M059J (cell line): ENCODE measurements around the gene AMHR2. TPM values are rescaled to one million over a fixed set of nuclear protein-coding genes. Genes with fewer than 3 reads are reported as not detected.

Experiments
- DNase-seq: peaks from one replicate; pipeline ENCODE4 v3.0.0-alpha.2; 2012; ENCODE audit warnings: low read depth
- total RNA-seq: library from RNA; depleted of rRNA; stranded (reverse); fragments of >200 nt; shearing (Covaris generic); gene quantifications from 2 replicates; pipeline ENCODE4 v1.2.3, GENCODE V29; 2014; rRNA removed

Gene AMHR2
- total RNA-seq, 1 experiment from 2014 or later, result not detected

- no peak for DNase-seq
These were observed 57.1 kb downstream of the AMHR2 start for GRCh38 chr12:53480491-53481442.

Other genes with a start within 250 kb of the AMHR2 start
- 9.5 and 11.7 TPM in 2 replicates for gene ZNF740, start 243.1 kb upstream of the AMHR2 start, total RNA-seq
- gene CSAD, start 242.9 kb upstream of the AMHR2 start, total RNA-seq, result 0.89 and 2.6 TPM in 2 replicates
- not detected in 2 replicates for gene ITGB7, start 216.6 kb upstream of the AMHR2 start, total RNA-seq
- 16.7 and 22.1 TPM in 2 replicates for gene RARG, start 191.6 kb upstream of the AMHR2 start, total RNA-seq
- gene ESPL1, start 155.6 kb upstream of the AMHR2 start, total RNA-seq, result 2.9 and 9.0 TPM in 2 replicates
- gene PFDN5, start 128.3 kb upstream of the AMHR2 start, total RNA-seq, result 404 and 498 TPM in 2 replicates
- gene MYG1, start 124.2 kb upstream of the AMHR2 start, total RNA-seq, result 43.6 and 53.1 TPM in 2 replicates
- gene AAAS, start 102.2 kb upstream of the AMHR2 start, total RNA-seq, result 34.7 and 51.6 TPM in 2 replicates
- gene SP7, start 87.5 kb upstream of the AMHR2 start, total RNA-seq, result not detected in 2 replicates
- 26.2 and 41.5 TPM in 2 replicates for gene SP1, start 43.7 kb upstream of the AMHR2 start, total RNA-seq
- gene PRR13, start 17.9 kb downstream of the AMHR2 start, total RNA-seq, result 145 and 146 TPM in 2 replicates
- 90.2 and 194 TPM in 2 replicates for gene PCBP2, start 28.2 kb downstream of the AMHR2 start, total RNA-seq
- gene MAP3K12, start 75.6 kb downstream of the AMHR2 start, total RNA-seq, result 5.6 and 7.7 TPM in 2 replicates
- gene TARBP2, start 77.4 kb downstream of the AMHR2 start, total RNA-seq, result 29.4 and 31.7 TPM in 2 replicates
- gene NPFF, start 83.6 kb downstream of the AMHR2 start, total RNA-seq, result not detected in 2 replicates
- gene ATF7, start 202.5 kb downstream of the AMHR2 start, total RNA-seq, result 8.0 and 11.9 TPM in 2 replicates